ENCODE measurements around the gene C18orf32. TPM values are rescaled to one million over a fixed set of nuclear protein-coding genes. Genes with fewer than 3 reads are reported as not detected.

Gene C18orf32
- total RNA-seq: 21.1 TPM

DNA sequence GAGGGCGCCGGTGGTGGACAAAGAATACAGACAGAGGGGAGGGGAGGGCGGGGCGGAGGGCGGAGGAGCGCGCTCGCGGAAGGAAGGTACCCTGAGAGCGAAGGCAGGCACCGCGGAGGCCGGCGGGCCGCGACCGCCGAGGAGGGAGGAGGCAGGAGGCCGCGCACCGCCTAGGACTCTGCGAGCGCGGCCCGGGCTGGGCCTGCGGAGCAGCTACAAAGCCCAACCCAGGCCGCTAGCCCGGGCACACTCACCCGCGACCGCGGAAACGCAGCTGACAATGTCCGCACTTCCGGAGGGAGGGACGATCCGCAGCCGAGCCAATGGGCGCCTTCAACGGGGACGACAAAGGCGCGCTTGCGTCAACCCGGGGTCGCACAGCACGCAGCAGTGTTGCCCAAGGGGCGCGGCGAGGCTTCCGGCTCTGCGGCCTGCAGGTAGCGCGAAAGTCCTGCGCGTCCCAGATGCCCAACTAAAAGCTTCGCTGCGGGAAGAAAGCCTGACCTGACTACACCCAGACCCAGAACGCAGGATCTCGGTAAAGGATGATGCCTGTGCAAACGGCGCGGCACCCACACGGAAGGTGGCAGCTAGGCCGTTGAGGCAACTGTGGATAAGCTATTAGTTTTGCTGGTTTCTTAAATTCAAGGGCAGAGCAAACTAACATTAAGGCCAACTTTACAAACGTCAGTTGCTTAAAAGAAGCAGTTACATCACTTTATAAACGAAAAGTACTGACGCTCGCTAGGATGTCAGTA is at the start of gene C18orf32:
Gene C18orf32 (minus strand): TSS at position 282 of the 758 bp plus-strand sequence. CDS start 3,486 bp downstream, outside the sequence.
- Histone ChIP-seq H3K9me3 (no peaks in the 10 kb centered on the region), H3K27me3 (no peaks in the 10 kb centered on the region), H3K27ac (peak within 1 kb of the TSS; percentile 92), H3K4me1 (peaks cover 60% of the 10 kb centered on the region), H3K4me3 (peak within 1 kb of the TSS; percentile 60 to 76), H3K36me3 (peaks cover 0 to 48% of the 10 kb centered on the region in 2 donors)
- TF ChIP-seq, protein P1, sequence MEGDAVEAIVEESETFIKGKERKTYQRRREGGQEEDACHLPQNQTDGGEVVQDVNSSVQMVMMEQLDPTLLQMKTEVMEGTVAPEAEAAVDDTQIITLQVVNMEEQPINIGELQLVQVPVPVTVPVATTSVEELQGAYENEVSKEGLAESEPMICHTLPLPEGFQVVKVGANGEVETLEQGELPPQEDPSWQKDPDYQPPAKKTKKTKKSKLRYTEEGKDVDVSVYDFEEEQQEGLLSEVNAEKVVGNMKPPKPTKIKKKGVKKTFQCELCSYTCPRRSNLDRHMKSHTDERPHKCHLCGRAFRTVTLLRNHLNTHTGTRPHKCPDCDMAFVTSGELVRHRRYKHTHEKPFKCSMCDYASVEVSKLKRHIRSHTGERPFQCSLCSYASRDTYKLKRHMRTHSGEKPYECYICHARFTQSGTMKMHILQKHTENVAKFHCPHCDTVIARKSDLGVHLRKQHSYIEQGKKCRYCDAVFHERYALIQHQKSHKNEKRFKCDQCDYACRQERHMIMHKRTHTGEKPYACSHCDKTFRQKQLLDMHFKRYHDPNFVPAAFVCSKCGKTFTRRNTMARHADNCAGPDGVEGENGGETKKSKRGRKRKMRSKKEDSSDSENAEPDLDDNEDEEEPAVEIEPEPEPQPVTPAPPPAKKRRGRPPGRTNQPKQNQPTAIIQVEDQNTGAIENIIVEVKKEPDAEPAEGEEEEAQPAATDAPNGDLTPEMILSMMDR (IDR thresholded peaks at IDR 0.05): no peak
- TF ChIP-seq POLR2A (IDR thresholded peaks at IDR 0.05) (peak; percentile 67 to 96), POLR2AphosphoS5 (IDR thresholded peaks at IDR 0.05; ENCODE audit: insufficient read depth in 1 of 2, low read depth in 1 of 2) (peak; percentile 77 to 97)
- intact Hi-C loops (cut with DNase I): loop anchor here (10.0 kb wide), 2 partner anchors 592 to 812 kb away; no protein-coding TSS in a partner anchor
- DNase-seq (ENCODE audit: extremely low spot score in 2 of 2): peak in 1 of 2 donors; percentile 93

GRCh38 chr18:49534846-49535601 is 48.0 kb upstream of the C18orf32 start:
- TF ChIP-seq, protein P1 (IDR thresholded peaks at IDR 0.05): no peak
- no peak for TF ChIP-seq POLR2A (IDR thresholded peaks at IDR 0.05)
- TF ChIP-seq POLR2AphosphoS5 (IDR thresholded peaks at IDR 0.05; ENCODE audit: insufficient read depth in 1 of 2, low read depth in 1 of 2): no peak
- no peaks in the 10 kb centered on the region for H3K27me3 ChIP-seq
- no peak overlapping the region for H3K27ac ChIP-seq
- no peak for DNase-seq (ENCODE audit: extremely low spot score in 2 of 2)
- intact Hi-C loops (cut with DNase I): no loop called here
- H3K9me3 ChIP-seq: no peaks in the 10 kb centered on the region
- no peaks in the 10 kb centered on the region for H3K36me3 ChIP-seq
- no peak overlapping the region for H3K4me3 ChIP-seq
- no peaks in the 10 kb centered on the region for H3K4me1 ChIP-seq

DNA sequence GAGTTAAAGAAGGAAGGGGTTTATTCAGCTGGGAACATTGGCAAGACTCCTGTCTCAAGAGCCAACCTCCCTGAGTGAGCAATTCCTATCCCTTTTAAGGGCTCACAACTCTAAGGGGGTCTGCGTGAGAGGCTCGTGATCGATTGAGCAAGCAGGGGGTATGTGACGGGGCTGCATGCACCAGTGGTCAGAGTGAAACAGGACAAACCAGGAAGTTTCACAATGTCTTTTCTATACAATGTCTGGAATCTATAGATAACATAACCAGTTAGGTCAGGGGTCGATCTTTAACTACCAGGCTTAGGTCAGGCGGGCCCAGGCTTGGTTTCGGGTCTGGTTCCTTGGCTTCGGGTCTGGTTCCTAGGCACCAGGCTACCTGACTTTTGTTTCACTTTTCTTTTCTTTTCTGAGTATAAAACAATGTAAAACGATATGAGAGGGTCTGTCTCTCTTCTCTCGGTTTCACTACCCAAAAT is 44.7 kb upstream of the C18orf32 start:
- Histone ChIP-seq H3K27me3 (no peaks in the 10 kb centered on the region), H3K4me3 (no peak overlapping the region), H3K9me3 (no peaks in the 10 kb centered on the region), H3K4me1 (no peaks in the 10 kb centered on the region), H3K27ac (no peak overlapping the region), H3K36me3 (no peaks in the 10 kb centered on the region)
- DNase-seq (ENCODE audit: extremely low spot score in 2 of 2): no peak
- intact Hi-C loops (cut with DNase I): no loop called here
- TF ChIP-seq, protein P1 (IDR thresholded peaks at IDR 0.05): no peak
- TF ChIP-seq POLR2AphosphoS5 (IDR thresholded peaks at IDR 0.05; ENCODE audit: insufficient read depth in 1 of 2, low read depth in 1 of 2) (no peak), POLR2A (IDR thresholded peaks at IDR 0.05) (no peak)

- no peak for DNase-seq (ENCODE audit: extremely low spot score in 2 of 2)
- H3K36me3 ChIP-seq: no peaks in the 10 kb centered on the region
- H3K27me3 ChIP-seq: no peaks in the 10 kb centered on the region
- H3K4me3 ChIP-seq: no peak overlapping the region
- intact Hi-C loops (cut with DNase I): no loop called here
- H3K4me1 ChIP-seq: no peaks in the 10 kb centered on the region
- no peaks in the 10 kb centered on the region for H3K9me3 ChIP-seq
- H3K27ac ChIP-seq: no peak overlapping the region
- TF ChIP-seq POLR2A (IDR thresholded peaks at IDR 0.05) (no peak), POLR2AphosphoS5 (IDR thresholded peaks at IDR 0.05; ENCODE audit: insufficient read depth in 1 of 2, low read depth in 1 of 2) (no peak)
- TF ChIP-seq, protein P1 (IDR thresholded peaks at IDR 0.05): no peak
Measured at GRCh38 chr18:49529596-49529995, 42.6 kb upstream of the C18orf32 start.
